Vagina (tissue), 2 donors: Measurements from ENCODE around the gene MYH8.

Source experiments
- CTCF ChIP-seq, 3 experiments: fragments of 450-650 bp in 2 of 3; fragments of 200-600 bp in 1 of 3; sonication (generic) in 1 of 3; IDR thresholded peaks; one replicate each; pipeline ENCODE4 v1.5.1; 2017 to 2019; ENCODE audit warnings: antibody characterized with exemption in 3 of 3, mild to moderate bottlenecking in 2 of 3, moderate library complexity in 2 of 3
- POLR2A ChIP-seq, 2 donors: fragments of 450-650 bp; IDR thresholded peaks; one replicate each; pipeline ENCODE4 v1.6.1; 2017; ENCODE audit warnings: antibody characterized with exemption in 2 of 2, mild to moderate bottlenecking in 2 of 2, moderate library complexity in 2 of 2
- POLR2AphosphoS5 ChIP-seq, 2 donors: sonication (generic); formaldehyde crosslinking; IDR thresholded peaks; one replicate each; pipeline ENCODE4 v1.9.0; 2017; ENCODE audit warnings: antibody characterized with exemption in 2 of 2, mild to moderate bottlenecking in 2 of 2, low read depth in 1 of 2; ENCODE audit not compliant: insufficient read depth in 1 of 2

- TF ChIP-seq CTCF (IDR thresholded peaks at IDR 0.05) (no peak), POLR2AphosphoS5 (IDR thresholded peaks at IDR 0.05; ENCODE audit: insufficient read depth in 1 of 2, low read depth in 1 of 2) (no peak), POLR2A (IDR thresholded peaks at IDR 0.05) (no peak)
Observed at GRCh38 chr17:10357768-10358167, 64.0 kb downstream of the MYH8 start.
